ENCODE data around the gene LDHB.
"Not testable (repeated sequence)": the region's sequence is repeated elsewhere in the genome, so short reads cannot be mapped to it uniquely, and the experiment has no call there.

LDHB gene

GRCh38 chr12:21662122-21662792 lies 4.6 kb upstream of the LDHB start:
- no peak for DNase-seq (ENCODE audit: low read depth in 2 of 3, low spot score in 1 of 3)

- not testable (repeated sequence) for DNase-seq (ENCODE audit: low read depth in 2 of 3, low spot score in 1 of 3)
Measured at GRCh38 chr12:21661396-21662093, 3.9 kb upstream of the LDHB start.

GRCh38 chr12:21659383-21659782 lies 1.7 kb upstream of the LDHB start:
- DNase-seq (ENCODE audit: low read depth in 2 of 3, low spot score in 1 of 3), result no peak

- peak in 2 of 3 donors; percentile 21 to 27 for DNase-seq (ENCODE audit: low read depth in 2 of 3, low spot score in 1 of 3)
Measured at GRCh38 chr12:21656905-21657325, 727 bp downstream of the LDHB start.

- no peak for DNase-seq (ENCODE audit: low read depth in 2 of 3, low spot score in 1 of 3)
Measured at GRCh38 chr12:21655591-21655990, 2.1 kb downstream of the LDHB start.

GRCh38 chr12:21651821-21652220 lies 5.8 kb downstream of the LDHB start:
- DNase-seq (ENCODE audit: low read depth in 2 of 3, low spot score in 1 of 3), result no peak

- DNase-seq (ENCODE audit: low read depth in 2 of 3, low spot score in 1 of 3), result no peak
Measured at GRCh38 chr12:21650997-21651396, 6.6 kb downstream of the LDHB start.

- DNase-seq (ENCODE audit: low read depth in 2 of 3, low spot score in 1 of 3), result no peak
Measured at GRCh38 chr12:21649034-21649433, 8.6 kb downstream of the LDHB start.

GRCh38 chr12:21648378-21648777 lies 9.3 kb downstream of the LDHB start:
- DNase-seq (ENCODE audit: low read depth in 2 of 3, low spot score in 1 of 3), result no peak

- no peak for DNase-seq (ENCODE audit: low read depth in 2 of 3, low spot score in 1 of 3)
Measured at GRCh38 chr12:21647179-21647578, 10.5 kb downstream of the LDHB start.

- DNase-seq (ENCODE audit: low read depth in 2 of 3, low spot score in 1 of 3), result not testable (repeated sequence)
Measured at GRCh38 chr12:21645041-21645500, 12.6 kb downstream of the LDHB start.

- no peak for DNase-seq (ENCODE audit: low read depth in 2 of 3, low spot score in 1 of 3)
Measured at GRCh38 chr12:21644516-21644915, 13.1 kb downstream of the LDHB start.

GRCh38 chr12:21643758-21644157 lies 13.9 kb downstream of the LDHB start:
- DNase-seq (ENCODE audit: low read depth in 2 of 3, low spot score in 1 of 3), result no peak

GRCh38 chr12:21642707-21643389 lies 14.8 kb downstream of the LDHB start:
- DNase-seq (ENCODE audit: low read depth in 2 of 3, low spot score in 1 of 3), result no peak

GRCh38 chr12:21638054-21638891 lies 19.4 kb downstream of the LDHB start:
- DNase-seq (ENCODE audit: low read depth in 2 of 3, low spot score in 1 of 3), result no peak

GRCh38 chr12:21634245-21634644 lies 23.4 kb downstream of the LDHB start:
- DNase-seq (ENCODE audit: low read depth in 2 of 3, low spot score in 1 of 3), result no peak

- no peak for DNase-seq (ENCODE audit: low read depth in 2 of 3, low spot score in 1 of 3)
Measured at GRCh38 chr12:21631367-21631766, 26.3 kb downstream of the LDHB start.

GRCh38 chr12:21627924-21628323 lies 29.7 kb downstream of the LDHB start:
- no peak for DNase-seq (ENCODE audit: low read depth in 2 of 3, low spot score in 1 of 3)

GRCh38 chr12:21618566-21618965 lies 39.1 kb downstream of the LDHB start:
- DNase-seq (ENCODE audit: low read depth in 2 of 3, low spot score in 1 of 3), result no peak

- DNase-seq (ENCODE audit: low read depth in 2 of 3, low spot score in 1 of 3), result no peak
Measured at GRCh38 chr12:21617030-21617429, 40.6 kb downstream of the LDHB start.

- peak in 1 of 3 donors; percentile 11 for DNase-seq (ENCODE audit: low read depth in 2 of 3, low spot score in 1 of 3)
Measured at GRCh38 chr12:21615431-21615830, 42.2 kb downstream of the LDHB start.

Data from stimulated activated CD4-positive, alpha-beta T cell treated with anti-CD3 and anti-CD28 coated beads, Interleukin-12 subunit alpha, Interleukin-12 subunit beta, amount 100 ng/mL, for 48 hours (primary cell).